Measurements from ENCODE around the gene ADAMTS18. TPM values are rescaled to one million over a fixed set of nuclear protein-coding genes. Genes with fewer than 3 reads are reported as not detected.

ADAMTS18 gene
- total and polyA plus RNA-seq, 2 of the 8 experiments (the other 6 are each of a cell fraction or from before 2014, with no cell fraction given): 0.05 to 0.19 TPM

- Histone ChIP-seq H2BK120ac (replicated peaks; ENCODE audit: low read depth, low read length) (no peak overlapping the region), H2BK12ac (ENCODE audit: low read depth, low read length) (no peak overlapping the region), H3K4me2 (ENCODE audit: insufficient read depth in 1 of 2, low read depth in 2 of 2, low read length in 2 of 2) (no peak overlapping the region), H3K9me3 (ENCODE audit: insufficient read depth in 2 of 2, low read depth in 1 of 2, low read length in 1 of 2) (no peaks in the 10 kb centered on the region), H3K4me3 (ENCODE audit: extremely low read depth in 1 of 4, insufficient read depth in 2 of 4, low read depth in 3 of 4, low read length in 4 of 4) (no peak overlapping the region), H4K91ac (replicated peaks; ENCODE audit: insufficient read length, low read length) (no peak overlapping the region), H4K8ac (ENCODE audit: extremely low read depth, insufficient read depth, low read length) (no peak overlapping the region), H3K4ac (replicated peaks; ENCODE audit: insufficient read length, low read depth, low read length) (no peak overlapping the region), H2BK20ac (ENCODE audit: low read length) (no peak overlapping the region), H4K20me1 (replicated peaks in 1 of 2; ENCODE audit: control insufficient read depth in 1 of 2, insufficient read depth in 2 of 2, low read length in 2 of 2) (no peaks in the 10 kb centered on the region), H3K23ac (ENCODE audit: insufficient read length) (no peak overlapping the region), H3K36me3 (ENCODE audit: control insufficient read depth in 2 of 4, insufficient read depth in 4 of 4, low read length in 3 of 4) (no peaks in the 10 kb centered on the region), H3K79me1 (ENCODE audit: low read depth, low read length) (no peaks in the 10 kb centered on the region), H3K27me3 (replicated peaks in 1 of 4; ENCODE audit: control insufficient read depth in 3 of 4, extremely low read depth in 1 of 4, insufficient read depth in 3 of 4, low read length in 3 of 4) (peaks cover 0 to 1% (median 0%) of the 10 kb centered on the region in 4 experiments; a peak in 1 of 7 replicates), H2BK5ac (ENCODE audit: low read depth, low read length) (no peak overlapping the region), H2AFZ (ENCODE audit: low read length) (no peak overlapping the region), H3K79me2 (ENCODE audit: control insufficient read depth in 1 of 2, insufficient read depth in 2 of 2, low read length in 2 of 2) (no peaks in the 10 kb centered on the region), H4K5ac (ENCODE audit: insufficient read length, low read depth, low read length) (no peak overlapping the region), H3K14ac (ENCODE audit: insufficient read length) (no peak overlapping the region), H3K18ac (ENCODE audit: extremely low read depth, low read length) (no peak overlapping the region), H3K23me2 (ENCODE audit: low read depth, low read length) (no peaks in the 10 kb centered on the region), H2AK5ac (ENCODE audit: low read depth, low read length) (no peak overlapping the region), H3K56ac (replicated peaks; ENCODE audit: insufficient read length, low read depth, low read length) (no peak overlapping the region), H2BK15ac (ENCODE audit: low read length) (no peak overlapping the region), H3K27ac (ENCODE audit: low read depth, low read length) (no peak overlapping the region), H3K4me1 (replicated peaks in 1 of 4; ENCODE audit: control insufficient read depth in 3 of 4, insufficient read depth in 4 of 4, low read length in 3 of 4) (no peaks in the 10 kb centered on the region), H3K9ac (replicated peaks in 1 of 4; ENCODE audit: extremely low read depth in 1 of 4, low read depth in 3 of 4, low read length in 3 of 4) (no peak overlapping the region)
- ChIA-PET CTCF (ENCODE audit: partially characterized antibody) (no interaction called here), POLR2A (ENCODE audit: partially characterized antibody) (no interaction called here)
- FAIRE-seq: peak; percentile 32
- WGBS, 2 experiments (ENCODE audit: extremely low coverage in 1 of 2, insufficient coverage in 1 of 2, insufficient read length in 1 of 2, insufficient replicate concordance in 2 of 2, low coverage in 1 of 2, low lambda C conversion rate in 2 of 2, missing lambda C conversion rate in 1 of 2): 94% methylated on average over 1 of the region's 1 CpG; no CpG with 5 or more reads in 1 of the 2 experiments
- no peak for DNase-seq (ENCODE audit: low read depth in 1 of 2, low spot score in 2 of 2)
- TF ChIP-seq JUN (IDR thresholded peaks at IDR 0.05; ENCODE audit: low read depth, low read length): no peak
Observed at GRCh38 chr16:77302674-77303073, 132.2 kb downstream of the ADAMTS18 start.

All from H1 (cell line).